HG03460 (cell line): Measurements from ENCODE around the gene CRIP1.

ENCODE experiments used
- ATAC-seq: cut with Tn5 transposase; IDR thresholded peaks from one replicate; pipeline ENCODE4 v1.9.1; 2021; ENCODE audit not compliant: unreplicated experiment

Gene CRIP1

DNA sequence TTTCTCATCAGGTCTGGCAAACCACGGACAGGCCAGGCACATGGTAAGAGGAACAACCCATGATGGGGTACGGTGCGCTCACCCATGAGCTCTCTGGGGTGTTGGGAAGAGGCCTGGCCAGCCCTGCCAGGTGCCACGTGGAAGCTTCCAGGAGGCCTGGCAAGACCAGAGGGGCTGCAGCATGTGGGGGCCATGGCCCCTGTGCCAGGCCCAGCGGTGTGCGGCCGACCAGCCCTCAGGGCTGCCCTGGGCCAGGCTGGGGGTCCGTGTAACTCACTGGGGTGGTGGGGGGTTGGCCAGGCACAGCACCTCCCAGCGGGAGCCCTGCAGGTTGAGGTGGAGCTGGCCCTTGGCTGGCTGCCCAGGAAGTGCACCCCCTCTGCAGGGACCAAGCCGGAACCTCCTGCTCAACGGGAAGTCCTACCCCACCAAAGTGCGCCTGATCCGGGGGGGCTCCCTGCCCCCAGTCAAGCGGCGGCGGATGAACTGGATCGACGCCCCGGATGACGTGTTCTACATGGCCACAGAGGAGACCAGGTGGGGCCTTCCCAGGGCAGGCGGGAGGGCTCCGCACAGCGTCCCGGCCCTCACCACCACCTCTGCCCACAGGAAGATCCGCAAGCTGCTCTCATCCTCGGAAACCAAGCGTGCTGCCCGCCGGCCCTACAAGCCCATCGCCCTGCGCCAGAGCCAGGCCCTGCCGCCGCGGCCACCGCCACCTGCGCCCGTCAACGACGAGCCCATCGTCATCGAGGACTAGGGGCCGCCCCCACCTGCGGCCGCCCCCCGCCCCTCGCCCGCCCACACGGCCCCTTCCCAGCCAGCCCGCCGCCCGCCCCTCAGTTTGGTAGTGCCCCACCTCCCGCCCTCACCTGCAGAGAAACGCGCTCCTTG is 17.0 kb upstream of the CRIP1 start:
- no peak for ATAC-seq

DNA sequence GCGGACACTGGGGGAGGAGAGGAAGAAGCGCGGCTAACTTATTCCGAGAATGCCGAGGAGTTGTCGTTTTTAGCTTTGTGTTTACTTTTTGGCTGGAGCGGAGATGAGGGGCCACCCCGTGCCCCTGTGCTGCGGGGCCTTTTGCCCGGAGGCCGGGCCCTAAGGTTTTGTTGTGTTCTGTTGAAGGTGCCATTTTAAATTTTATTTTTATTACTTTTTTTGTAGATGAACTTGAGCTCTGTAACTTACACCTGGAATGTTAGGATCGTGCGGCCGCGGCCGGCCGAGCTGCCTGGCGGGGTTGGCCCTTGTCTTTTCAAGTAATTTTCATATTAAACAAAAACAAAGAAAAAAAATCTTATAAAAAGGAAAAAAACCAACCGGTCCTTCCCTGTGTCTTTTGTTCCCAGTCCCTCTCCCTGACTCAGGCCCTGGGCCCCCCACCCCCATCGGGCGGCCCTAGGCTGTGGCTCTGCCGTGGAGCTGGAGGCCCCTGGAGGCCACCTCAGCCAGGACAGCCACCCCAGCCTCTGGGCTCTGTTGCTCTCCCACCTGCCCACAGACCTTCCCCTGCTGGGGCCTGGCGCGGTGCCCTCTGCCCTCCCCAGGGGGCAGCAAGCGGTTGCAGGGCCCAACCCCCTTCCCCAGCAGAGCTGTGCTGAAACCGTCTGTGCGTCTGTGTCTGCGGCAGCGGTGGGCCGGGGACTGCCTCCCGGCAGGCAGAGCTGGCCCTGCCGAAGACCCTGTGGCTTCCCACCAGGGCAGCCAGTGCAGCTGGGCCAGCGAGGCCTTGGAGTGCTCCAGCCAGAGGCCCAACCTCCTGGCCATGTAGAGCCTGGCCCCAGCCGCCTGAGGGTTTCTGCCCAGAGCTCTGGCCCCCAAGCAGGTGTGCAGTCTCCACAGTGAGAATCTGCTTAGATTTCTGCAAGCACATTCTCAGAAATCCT is 16.1 kb upstream of the CRIP1 start:
- no peak for ATAC-seq

DNA sequence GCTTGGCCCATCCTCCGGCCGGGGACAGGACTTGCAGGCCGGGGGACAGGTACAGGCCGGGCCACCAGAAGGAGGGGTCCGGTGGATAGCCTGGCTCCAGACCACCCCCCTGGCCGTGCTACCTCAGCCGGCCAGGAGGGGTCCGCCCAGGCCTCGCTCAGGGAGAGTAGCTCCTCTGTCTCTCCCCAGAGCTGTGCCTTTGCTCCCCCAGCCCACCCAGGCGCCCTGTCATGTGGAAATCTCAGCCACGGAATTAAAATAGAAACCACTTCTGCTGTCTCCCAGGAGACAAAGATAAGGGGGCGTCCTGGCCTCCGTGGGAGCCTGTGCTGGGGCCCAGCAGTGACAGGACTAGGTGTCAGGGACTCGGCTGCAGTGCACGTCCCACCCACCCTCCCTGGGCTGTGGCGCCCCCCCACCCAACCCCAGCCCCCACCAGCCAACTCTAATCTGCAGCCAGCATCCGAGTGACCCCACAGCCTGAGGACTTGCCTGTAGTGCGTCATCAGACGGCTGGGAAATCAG is 15.3 kb upstream of the CRIP1 start:
- ATAC-seq = no peak

DNA sequence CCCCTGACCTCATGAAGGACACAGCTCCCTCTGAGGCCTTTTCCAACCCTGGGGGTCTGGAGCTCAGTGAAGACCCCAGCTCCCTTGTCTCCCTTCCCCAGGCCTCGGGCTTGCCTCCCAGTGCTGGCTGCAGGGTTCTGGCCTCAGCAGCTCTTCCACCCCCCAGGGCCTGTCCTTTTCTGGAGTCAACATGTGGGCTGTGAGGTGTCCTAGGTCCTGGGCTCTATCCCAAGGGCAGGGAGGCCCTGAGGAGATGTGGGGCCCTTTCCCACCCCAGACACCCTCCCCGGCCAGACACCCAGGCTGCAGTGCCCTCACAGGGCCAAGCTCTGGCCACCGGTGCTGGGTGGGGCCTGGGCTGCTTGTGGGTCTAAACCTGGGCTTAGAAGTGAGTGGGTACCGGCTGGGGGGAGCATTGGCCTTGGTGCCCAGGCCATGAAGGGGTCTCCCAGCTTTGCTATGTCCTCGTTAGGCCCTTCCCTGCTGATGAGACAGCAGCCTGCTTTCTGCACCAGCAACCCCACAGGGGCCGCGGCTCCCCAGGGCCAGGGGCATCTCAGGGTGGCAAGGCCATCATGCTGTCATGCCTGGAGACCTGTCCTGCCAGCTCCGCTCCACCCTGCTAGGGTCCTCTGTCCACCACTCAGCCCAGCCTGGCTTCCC is 14.7 kb upstream of the CRIP1 start:
- ATAC-seq = no peak

DNA sequence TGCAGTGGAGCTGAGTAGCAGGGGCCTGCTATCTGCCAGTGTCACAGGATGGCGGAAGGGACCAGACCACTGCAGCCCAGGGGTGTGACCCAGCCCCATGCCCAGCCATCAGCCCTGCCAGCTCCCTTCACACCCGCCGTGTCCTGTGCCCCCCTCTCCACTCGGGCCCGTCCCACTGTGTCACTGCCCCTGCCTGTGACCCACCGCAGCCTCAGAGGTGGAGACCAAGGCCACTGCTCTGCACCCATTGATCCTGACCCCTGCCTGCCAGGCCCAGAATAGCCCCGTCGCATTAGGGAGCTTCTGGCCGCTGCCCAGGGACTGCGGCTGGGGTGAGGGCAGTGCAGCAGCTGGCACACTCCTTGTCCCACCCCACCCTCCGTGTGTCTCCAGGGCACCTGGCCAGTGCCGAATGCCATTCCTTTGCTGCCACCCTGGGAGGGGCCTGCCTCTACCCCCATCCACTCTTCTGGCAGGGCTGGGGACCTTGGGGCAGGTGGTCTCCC is 14.1 kb upstream of the CRIP1 start:
- ATAC-seq = no peak

DNA sequence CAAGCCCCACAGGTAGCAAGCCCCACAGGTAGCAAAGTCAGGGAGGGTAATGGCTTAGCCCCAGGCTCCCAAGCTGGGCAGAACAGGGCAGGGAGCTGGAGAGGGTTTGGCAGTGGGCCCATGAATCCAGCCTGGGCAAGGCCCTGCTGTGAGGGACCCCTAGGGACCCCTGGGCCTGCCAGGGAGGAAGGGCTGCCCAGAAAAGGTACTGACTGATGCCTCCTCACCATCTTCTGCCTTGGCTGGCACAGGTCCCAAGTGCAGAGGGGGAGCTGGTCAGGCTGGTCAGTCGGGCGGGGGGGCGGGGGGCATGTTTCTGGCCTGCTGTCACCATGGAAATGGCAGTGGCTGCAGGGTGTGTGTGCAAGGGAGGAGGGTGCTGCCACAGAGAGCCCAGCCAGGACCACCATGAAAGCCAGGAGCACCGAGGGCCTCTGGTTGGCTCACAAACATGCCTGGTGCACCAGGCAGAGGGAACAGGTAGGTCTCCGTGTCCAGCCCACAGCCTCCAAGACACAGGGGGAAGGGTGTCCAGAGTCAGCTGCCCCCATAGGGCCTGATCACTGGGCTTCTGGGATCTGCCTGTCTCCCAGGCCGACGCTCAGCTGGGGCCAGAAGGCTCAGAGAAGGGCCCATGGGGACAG is 13.5 kb upstream of the CRIP1 start:
- ATAC-seq = no peak

DNA sequence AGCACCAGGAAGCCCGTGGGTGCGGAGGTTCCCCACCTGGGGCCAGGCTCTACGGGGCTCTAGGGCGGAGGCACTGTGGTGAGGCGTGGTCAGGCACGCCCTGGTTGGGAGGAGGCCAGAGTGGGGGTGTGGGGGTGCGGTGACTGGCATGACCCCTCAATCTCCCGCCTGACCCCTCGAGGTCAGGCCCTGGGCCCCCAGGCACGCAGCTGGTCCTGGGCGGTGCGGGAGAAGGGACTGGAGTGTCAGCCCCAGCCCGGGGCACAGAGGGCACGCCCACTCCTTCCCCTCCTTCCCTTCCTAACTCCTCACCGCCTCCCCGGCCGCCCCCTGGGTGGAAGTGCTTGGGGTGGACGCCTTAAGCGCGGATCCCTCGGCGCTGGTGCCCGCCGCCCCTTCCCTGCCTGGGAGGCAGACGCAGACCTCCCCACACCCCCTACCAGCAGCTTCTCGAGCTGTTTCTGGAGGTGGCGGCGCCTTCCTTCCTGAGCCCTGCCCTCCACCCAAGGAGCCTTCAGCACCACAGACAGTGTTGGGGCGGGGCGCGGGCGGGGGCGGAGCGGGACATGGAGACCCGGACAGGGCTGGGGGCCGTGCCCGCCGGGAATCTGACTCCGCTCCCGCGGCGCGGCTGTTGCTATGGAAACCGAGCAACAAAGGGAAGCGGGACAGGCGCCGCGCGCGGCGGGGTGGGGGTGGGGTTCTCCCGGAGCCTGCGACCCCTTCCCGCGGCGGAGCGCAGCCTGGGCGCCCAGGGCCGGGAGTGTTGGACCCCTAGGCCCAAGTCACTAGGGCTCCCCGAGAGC is 12.8 kb upstream of the CRIP1 start:
- no peak for ATAC-seq

DNA sequence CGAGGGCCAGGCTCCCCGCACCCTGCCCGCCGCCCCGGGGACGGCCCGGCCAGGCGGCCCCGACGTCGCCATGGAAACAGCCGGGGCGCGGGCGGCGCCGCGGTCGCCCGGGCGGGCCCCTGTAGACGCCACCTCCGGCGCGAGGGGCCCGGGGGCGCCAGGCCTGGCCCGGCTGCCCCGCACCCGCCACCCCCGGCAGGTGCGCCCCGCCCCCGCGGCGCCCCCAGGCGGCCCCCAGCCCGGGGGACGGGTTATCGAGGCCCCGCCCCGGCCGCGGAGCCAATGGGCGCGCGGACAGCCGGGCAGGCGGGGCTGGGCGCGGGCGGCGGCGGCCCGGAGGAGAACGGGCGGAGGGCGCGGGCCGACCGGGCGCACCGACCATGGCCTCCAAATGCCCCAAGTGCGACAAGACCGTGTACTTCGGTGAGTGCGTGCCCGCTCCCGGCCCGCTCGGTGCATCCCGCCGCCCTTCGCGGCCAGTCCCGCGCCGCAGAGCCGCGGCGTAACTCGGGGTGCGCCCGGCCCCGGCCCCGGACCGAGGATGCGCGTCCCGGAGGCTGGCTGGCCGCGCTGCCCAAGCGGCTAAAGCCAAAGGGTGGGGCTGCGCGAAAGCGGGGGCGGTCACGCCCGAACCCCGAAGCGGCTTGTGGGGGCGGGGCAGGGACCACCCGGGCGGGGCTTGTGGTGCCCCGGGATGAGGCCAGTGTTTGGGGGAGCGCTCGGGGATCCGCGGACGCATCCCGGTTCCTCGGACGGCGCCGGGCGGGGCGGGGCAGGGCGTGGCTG is 12.0 kb upstream of the CRIP1 start, which contains the start of gene CRIP2:
Gene CRIP2 (plus strand): TSS at position 339 of the 786 bp plus-strand sequence. CDS start 42 bp downstream, at position 381.
- no peak for ATAC-seq

DNA sequence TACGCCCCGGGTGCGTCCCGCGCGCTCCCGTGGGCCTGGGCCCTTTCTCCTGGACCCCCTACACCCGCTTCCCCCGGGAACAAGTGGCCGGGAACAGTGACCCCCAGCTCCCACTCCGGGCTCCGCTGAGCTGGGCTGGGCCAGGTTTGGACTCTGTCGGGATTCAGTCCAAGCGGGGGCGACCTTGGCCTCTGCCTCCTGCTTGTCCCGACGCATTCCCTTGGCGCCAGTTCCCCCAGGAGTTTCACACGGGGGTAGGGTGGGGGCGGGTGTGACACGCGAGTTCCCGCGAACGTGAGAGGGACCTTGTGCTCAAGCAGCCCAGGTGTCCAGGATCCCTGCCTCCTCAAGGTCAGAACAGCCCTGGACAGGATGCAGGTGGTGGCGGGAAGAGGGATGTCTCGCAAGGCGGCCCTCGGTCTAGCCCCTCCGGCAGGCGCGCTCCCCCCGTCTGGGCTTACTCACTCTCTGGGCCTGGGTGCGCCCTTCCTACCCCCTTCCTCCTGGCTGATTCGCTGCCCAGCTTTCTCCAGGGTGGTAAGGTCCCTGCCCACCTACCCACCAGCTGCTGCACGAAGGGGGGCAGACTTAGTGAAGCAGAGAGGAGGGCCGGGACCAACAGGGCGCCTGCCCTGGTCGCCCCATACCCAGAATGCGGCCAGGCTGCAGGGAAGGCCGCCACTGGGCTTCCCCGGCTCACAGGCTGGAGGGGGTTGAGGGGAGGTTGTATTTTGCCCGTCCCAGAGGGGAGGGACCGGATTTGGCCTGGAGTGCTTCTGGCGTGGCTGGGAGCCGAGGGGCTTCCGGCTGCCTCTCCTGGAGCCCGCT is 11.2 kb upstream of the CRIP1 start:
- no peak for ATAC-seq

DNA sequence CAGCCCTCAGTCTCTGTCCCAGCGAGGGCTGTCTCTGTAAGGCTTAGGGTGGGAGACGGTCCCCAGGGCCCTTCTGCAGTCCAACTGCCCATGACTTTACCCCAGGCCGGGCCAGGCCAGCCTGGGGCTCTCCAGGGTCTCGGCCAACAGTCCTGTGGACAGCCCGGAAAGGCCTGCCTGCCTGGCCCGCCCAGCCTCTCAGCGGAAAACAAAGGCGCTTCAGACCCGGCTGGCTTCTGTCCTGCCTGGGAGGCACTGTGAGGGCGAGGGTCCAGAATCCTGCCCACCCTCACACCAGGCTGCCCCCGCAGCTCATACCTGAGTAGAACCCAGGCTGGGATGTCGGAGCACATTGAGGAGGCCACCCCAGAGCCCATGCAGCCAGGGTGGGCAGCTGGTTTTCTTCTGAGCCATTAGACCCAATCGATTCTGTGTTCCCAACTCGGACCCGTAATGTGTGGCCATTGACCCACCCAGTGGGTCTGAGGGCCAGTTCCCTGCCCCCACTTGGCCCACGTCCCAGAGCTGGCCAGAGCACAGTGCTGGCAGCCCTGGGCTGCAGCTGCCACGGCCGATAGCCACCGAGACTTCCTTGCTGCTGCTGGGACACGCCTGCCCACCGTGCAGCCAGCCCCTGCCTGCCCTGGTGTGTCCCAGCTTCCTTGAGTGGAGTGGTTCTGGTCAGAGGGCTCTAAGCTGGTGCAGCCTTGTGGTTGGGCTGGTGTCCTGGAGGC is 10.4 kb upstream of the CRIP1 start:
- ATAC-seq = no peak

DNA sequence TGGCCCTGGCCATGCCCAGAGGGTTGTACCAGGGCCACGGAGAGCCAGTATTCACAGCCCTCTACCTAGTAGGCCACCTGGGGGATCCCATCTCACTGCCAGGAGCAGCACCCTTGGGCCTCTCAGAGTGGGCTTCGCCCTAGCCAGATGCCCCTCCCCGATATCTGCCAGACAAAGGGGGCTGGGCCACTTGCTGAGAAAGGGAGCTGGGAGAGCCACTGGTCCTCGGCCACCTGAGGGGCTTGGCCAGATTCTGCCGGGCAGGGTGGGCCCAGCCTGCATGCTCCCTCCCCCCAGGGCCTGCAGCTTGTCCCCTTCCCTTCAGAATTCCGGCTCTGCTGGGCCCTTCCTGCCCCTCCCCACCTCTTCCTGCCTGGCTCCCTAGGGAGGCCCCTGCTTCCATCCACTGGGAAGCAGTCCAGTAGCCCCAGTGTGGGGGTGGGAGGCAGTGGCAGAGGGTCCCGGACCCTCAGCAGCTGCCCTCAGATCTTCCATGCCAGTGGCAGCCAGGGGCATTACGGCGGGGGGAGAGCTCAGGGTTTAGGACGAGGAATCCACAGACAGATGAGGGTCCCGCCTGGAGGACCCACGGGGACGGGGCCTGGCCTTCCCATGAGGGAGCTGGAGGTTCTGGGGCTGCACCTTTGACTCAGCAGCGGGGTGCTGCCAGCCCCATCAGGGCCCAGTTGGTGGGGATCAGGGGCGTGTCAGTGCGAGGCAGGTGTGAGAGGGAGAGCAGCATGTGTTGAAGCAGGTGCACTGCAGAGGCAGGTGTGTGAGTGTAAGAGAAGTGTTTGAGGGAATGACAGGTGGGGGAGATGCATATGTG is 9.6 kb upstream of the CRIP1 start:
- no peak for ATAC-seq

DNA sequence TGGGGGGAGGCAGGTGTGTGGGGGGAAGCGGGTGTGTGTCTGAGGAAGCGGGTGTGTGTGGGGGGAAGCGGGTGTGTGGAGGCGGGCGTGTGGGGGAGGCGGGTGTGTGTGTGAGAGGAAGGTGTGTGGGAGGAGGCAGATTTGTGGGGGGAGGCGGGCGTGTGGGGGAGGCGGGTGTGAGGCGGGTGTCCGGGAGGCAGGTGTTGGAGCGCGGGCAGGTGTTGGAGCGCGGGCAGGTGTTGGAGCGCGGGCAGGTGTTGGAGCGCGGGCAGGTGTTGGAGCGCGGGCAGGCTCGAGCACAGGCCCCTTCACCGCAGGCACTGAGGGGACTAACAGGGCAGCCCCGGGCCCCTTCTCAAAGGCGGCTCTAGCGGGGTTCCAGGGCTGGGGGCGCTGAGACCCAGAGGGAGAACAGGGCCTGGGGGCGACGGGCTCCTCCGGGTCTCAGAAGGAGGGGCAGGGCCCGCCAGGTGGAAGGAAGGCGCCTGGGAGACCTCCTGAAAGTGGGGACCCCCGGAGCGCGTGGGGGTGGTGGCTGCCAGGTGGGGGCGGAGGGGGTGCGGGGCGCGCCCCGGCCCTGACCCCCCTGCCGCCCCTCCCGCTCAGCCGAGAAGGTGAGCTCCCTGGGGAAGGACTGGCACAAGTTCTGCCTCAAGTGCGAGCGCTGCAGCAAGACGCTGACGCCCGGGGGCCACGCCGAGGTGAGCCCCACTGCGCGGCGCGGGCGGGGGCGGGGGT is 8.9 kb upstream of the CRIP1 start:
- no peak for ATAC-seq

DNA sequence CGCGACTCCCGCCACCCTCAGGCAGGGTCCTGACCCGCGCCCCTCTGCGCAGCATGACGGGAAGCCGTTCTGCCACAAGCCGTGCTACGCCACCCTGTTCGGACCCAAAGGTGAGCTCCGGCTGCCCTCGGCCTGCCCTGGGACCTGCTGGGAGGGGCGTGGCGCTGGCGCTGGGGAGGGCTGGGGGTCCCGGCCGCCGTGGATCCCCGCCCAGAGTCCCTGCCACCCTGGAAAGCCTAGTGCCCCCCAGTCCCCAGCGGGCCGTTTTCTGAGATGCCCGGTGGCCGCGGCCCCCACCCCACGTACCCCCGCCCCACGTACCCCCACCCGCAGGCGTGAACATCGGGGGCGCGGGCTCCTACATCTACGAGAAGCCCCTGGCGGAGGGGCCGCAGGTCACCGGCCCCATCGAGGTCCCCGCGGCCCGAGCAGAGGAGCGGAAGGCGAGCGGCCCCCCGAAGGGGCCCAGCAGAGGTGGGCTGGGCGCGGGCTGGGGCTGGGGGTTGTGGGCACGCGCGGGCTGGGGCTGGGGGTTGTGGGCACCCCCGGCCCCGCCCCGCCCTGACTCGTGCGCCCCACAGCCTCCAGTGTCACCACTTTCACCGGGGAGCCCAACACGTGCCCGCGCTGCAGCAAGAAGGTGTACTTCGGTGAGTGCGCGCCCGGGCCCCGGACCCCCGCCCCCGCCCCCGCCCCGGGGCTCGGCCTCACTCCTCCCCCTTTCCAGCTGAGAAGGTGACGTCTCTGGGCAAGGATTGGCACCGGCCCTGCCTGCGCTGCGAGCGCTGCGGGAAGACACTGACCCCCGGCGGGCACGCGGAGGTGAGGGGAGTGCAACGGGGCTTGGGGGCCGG is 8.1 kb upstream of the CRIP1 start:
- ATAC-seq = no peak

DNA sequence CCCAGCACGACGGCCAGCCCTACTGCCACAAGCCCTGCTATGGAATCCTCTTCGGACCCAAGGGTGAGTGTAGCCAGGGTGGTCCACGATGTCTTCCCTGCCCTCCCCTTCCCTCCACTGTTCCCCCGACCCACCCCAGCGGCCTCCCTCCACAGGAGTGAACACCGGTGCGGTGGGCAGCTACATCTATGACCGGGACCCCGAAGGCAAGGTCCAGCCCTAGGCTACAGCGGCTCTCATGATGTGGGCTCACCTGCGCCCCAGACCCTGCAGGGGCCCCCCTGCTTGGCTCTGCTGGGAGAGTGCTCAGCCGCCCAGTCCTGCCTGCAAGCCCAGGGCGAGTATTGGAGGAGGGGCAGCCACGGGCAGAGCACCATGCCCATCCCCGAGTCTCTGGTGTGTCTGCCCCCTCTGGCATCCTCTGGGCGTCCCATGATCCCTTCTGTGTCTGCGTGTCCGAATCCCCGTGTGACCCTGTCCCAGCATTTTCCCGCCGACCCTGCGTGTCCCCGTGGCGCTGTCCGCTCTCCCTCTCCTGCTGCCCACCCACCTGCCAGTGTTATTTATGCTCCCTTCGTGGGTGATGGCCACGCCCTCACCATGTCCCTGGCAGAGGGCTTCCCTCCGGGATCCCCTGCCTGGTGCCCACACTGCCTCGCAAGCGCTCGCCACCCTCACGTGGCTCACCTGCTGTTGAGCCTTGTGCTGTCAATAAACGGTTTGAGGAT is 7.1 kb upstream of the CRIP1 start:
- ATAC-seq = no peak
